ENCODE results near the gene SOCS4. TPM values are rescaled to one million over a fixed set of nuclear protein-coding genes. Genes with fewer than 3 reads are reported as not detected.

Gene SOCS4
- total RNA-seq, 2 donors from 2014 or later: 15.9 to 23.7 TPM

DNA sequence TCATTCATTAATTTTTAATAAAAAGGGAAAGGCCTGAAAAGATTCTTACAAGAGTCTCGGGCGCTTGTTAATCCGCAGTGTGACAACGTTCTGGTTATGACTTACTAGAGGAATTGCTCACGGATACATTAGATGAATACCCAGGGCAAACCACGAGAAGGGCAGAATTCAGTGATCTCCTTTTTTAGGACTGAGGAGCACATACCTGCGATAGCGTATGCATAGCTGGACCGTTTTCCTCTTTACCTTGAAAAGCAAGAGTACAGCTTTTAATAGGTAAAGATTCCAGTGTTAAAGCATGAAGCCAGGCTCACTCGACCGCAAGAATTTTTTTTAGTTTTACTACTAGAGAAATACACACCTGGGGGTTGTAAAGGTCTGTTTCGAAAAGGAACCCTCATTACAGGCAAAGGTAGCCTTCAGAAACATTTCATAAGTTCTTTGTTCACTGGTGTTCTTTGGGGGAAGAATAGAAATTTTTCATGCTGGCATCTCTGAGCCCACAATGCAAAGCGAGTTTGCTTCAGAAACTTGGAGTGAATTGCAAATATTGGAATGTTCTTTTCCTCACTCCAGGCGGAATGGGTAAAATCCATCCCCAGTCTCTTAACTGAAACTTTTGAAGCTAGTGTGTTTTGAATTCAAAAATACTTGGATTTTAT lies 25.4 kb downstream of the SOCS4 start:
- Histone ChIP-seq H3K4me1 (peaks cover 15% of the 10 kb centered on the region), H3K4me3 (peak overlapping the region; percentile 87), H3K9me3 (no peaks in the 10 kb centered on the region), H3K27me3 (no peaks in the 10 kb centered on the region), H3K9ac (ENCODE audit: low read depth in 2 of 2, low read length in 2 of 2) (peak overlapping the region; percentile 97 to 100), H3K36me3 (no peaks in the 10 kb centered on the region), H3K27ac (peak overlapping the region; percentile 98)
- intact Hi-C loops (cut with DNase I): loop anchor here (5.0 kb wide), 1 partner anchor 35 kb away; no protein-coding TSS in a partner anchor
- TF ChIP-seq, protein P1, sequence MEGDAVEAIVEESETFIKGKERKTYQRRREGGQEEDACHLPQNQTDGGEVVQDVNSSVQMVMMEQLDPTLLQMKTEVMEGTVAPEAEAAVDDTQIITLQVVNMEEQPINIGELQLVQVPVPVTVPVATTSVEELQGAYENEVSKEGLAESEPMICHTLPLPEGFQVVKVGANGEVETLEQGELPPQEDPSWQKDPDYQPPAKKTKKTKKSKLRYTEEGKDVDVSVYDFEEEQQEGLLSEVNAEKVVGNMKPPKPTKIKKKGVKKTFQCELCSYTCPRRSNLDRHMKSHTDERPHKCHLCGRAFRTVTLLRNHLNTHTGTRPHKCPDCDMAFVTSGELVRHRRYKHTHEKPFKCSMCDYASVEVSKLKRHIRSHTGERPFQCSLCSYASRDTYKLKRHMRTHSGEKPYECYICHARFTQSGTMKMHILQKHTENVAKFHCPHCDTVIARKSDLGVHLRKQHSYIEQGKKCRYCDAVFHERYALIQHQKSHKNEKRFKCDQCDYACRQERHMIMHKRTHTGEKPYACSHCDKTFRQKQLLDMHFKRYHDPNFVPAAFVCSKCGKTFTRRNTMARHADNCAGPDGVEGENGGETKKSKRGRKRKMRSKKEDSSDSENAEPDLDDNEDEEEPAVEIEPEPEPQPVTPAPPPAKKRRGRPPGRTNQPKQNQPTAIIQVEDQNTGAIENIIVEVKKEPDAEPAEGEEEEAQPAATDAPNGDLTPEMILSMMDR (IDR thresholded peaks at IDR 0.05): no peak
- no peak for DNase-seq

- Histone ChIP-seq H3K27ac (peak overlapping the region; percentile 98), H3K9ac (ENCODE audit: low read depth in 2 of 2, low read length in 2 of 2) (peak overlapping the region in 1 of 2 donors; percentile 97), H3K9me3 (no peaks in the 10 kb centered on the region), H3K36me3 (no peaks in the 10 kb centered on the region), H3K4me1 (peaks cover 15% of the 10 kb centered on the region), H3K4me3 (peak overlapping the region; percentile 87), H3K27me3 (no peaks in the 10 kb centered on the region)
- no peak for DNase-seq
- TF ChIP-seq, protein P1 (IDR thresholded peaks at IDR 0.05): no peak
- intact Hi-C loops (cut with DNase I): loop anchor here (5.0 kb wide), 1 partner anchor 34 kb away; no protein-coding TSS in a partner anchor
Observed at GRCh38 chr14:55053018-55053417, 26.0 kb downstream of the SOCS4 start.

GRCh38 chr14:55053500-55053899 lies 26.5 kb downstream of the SOCS4 start:
- Histone ChIP-seq H3K27ac (no peak overlapping the region), H3K4me1 (peaks cover 15% of the 10 kb centered on the region), H3K9me3 (no peaks in the 10 kb centered on the region), H3K4me3 (no peak overlapping the region), H3K36me3 (no peaks in the 10 kb centered on the region), H3K9ac (ENCODE audit: low read depth in 2 of 2, low read length in 2 of 2) (no peak overlapping the region), H3K27me3 (no peaks in the 10 kb centered on the region)
- DNase-seq: no peak
- intact Hi-C loops (cut with DNase I): loop anchor here (5.0 kb wide), 1 partner anchor 34 kb away; no protein-coding TSS in a partner anchor
- TF ChIP-seq, protein P1 (IDR thresholded peaks at IDR 0.05): no peak

GRCh38 chr14:55054098-55054497 lies 27.1 kb downstream of the SOCS4 start:
- TF ChIP-seq, protein P1 (IDR thresholded peaks at IDR 0.05): no peak
- H3K27me3 ChIP-seq: no peaks in the 10 kb centered on the region
- H3K27ac ChIP-seq: no peak overlapping the region
- no peak overlapping the region for H3K4me3 ChIP-seq
- no peaks in the 10 kb centered on the region for H3K9me3 ChIP-seq
- peaks cover 15% of the 10 kb centered on the region for H3K4me1 ChIP-seq
- intact Hi-C loops (cut with DNase I): loop anchor here (5.0 kb wide), 1 partner anchor 33 kb away; no protein-coding TSS in a partner anchor
- no peaks in the 10 kb centered on the region for H3K36me3 ChIP-seq
- no peak overlapping the region for H3K9ac ChIP-seq (ENCODE audit: low read depth in 2 of 2, low read length in 2 of 2)
- DNase-seq: no peak

GRCh38 chr14:55057919-55058318 lies 30.9 kb downstream of the SOCS4 start:
- Histone ChIP-seq H3K36me3 (no peaks in the 10 kb centered on the region), H3K27ac (no peak overlapping the region), H3K4me1 (peaks cover 10% of the 10 kb centered on the region), H3K9ac (ENCODE audit: low read depth in 2 of 2, low read length in 2 of 2) (no peak overlapping the region), H3K27me3 (no peaks in the 10 kb centered on the region), H3K4me3 (no peak overlapping the region), H3K9me3 (no peaks in the 10 kb centered on the region)
- TF ChIP-seq, protein P1 (IDR thresholded peaks at IDR 0.05): no peak
- no peak for DNase-seq
- intact Hi-C loops (cut with DNase I): no loop called here

All from colonic mucosa (tissue), 4 donors.